HG03558 (cell line): ENCODE results near the gene B3GAT1.
A peak's percentile ranks its signal among the peaks of the same experiment; 100 is the strongest.
"Not testable (repeated sequence)": the region's sequence is repeated elsewhere in the genome, so short reads cannot be mapped to it uniquely, and the experiment has no call there.

Source experiments
- ATAC-seq: cut with Tn5 transposase; IDR thresholded peaks from one replicate; pipeline ENCODE4 v1.9.1; 2021; ENCODE audit warnings: moderate number of reproducible peaks; ENCODE audit not compliant: unreplicated experiment; ENCODE audit errors: extremely low read depth

The B3GAT1 gene

GRCh38 chr11:134360050-134360835 is 51.8 kb downstream of the B3GAT1 start:
- peak; percentile 59 for ATAC-seq

GRCh38 chr11:134359646-134360045 is 52.4 kb downstream of the B3GAT1 start:
- no peak for ATAC-seq

GRCh38 chr11:134358856-134359490 is 53.1 kb downstream of the B3GAT1 start:
- ATAC-seq: no peak

- ATAC-seq: no peak
Observed at GRCh38 chr11:134358165-134358855, 53.7 kb downstream of the B3GAT1 start.

- ATAC-seq: no peak
Observed at GRCh38 chr11:134357545-134357839, 54.5 kb downstream of the B3GAT1 start.

GRCh38 chr11:134356656-134357544 is 55.1 kb downstream of the B3GAT1 start:
- ATAC-seq: no peak

GRCh38 chr11:134355656-134356055 is 56.4 kb downstream of the B3GAT1 start:
- ATAC-seq: no peak

- ATAC-seq: no peak
Observed at GRCh38 chr11:134355136-134355535, 56.9 kb downstream of the B3GAT1 start.

GRCh38 chr11:134352111-134352510 is 59.9 kb downstream of the B3GAT1 start:
- ATAC-seq: no peak

GRCh38 chr11:134350381-134350780 is 61.7 kb downstream of the B3GAT1 start:
- ATAC-seq: no peak

GRCh38 chr11:134349802-134350355 is 62.2 kb downstream of the B3GAT1 start:
- ATAC-seq: no peak

GRCh38 chr11:134349109-134349801 is 62.8 kb downstream of the B3GAT1 start:
- no peak for ATAC-seq

GRCh38 chr11:134347441-134347840 is 64.6 kb downstream of the B3GAT1 start:
- no peak for ATAC-seq

- ATAC-seq: no peak
Observed at GRCh38 chr11:134346976-134347350, 65.1 kb downstream of the B3GAT1 start.

GRCh38 chr11:134346101-134346975 is 65.7 kb downstream of the B3GAT1 start:
- ATAC-seq: no peak

GRCh38 chr11:134345237-134345550 is 66.8 kb downstream of the B3GAT1 start:
- ATAC-seq: no peak

- not testable (repeated sequence) for ATAC-seq
Observed at GRCh38 chr11:134344497-134345236, 67.4 kb downstream of the B3GAT1 start.

- ATAC-seq: no peak
Observed at GRCh38 chr11:134343646-134344045, 68.4 kb downstream of the B3GAT1 start.
